GM12875 (cell line): ENCODE data around the gene MYZAP.

Experiments used
- H3K4me3 ChIP-seq: one replicate; pipeline ENCODE4 v1.5.1; 2011; ENCODE audit warnings: low read depth, low read length, control low read depth
- CTCF ChIP-seq: IDR thresholded peaks from 2 replicates; pipeline ENCODE4 v1.5.1; 2011; ENCODE audit warnings: low read depth, mild to moderate bottlenecking, control low read depth, inconsistent platforms, low read length, moderate library complexity, borderline replicate concordance; ENCODE audit not compliant: insufficient read depth

Gene MYZAP

GRCh38 chr15:57554063-57554811 is 37.5 kb upstream of the MYZAP start:
- H3K4me3 ChIP-seq, result no peak overlapping the region
- no peak for TF ChIP-seq CTCF

- no peak for TF ChIP-seq CTCF
- no peak overlapping the region for H3K4me3 ChIP-seq
These were observed 36.9 kb upstream of the MYZAP start for GRCh38 chr15:57554812-57555179.

GRCh38 chr15:57555270-57555669 is 36.4 kb upstream of the MYZAP start:
- no peak for TF ChIP-seq CTCF
- no peak overlapping the region for H3K4me3 ChIP-seq

- no peak overlapping the region for H3K4me3 ChIP-seq
- no peak for TF ChIP-seq CTCF
These were observed 35.7 kb upstream of the MYZAP start for GRCh38 chr15:57556040-57556439.

- TF ChIP-seq CTCF, result no peak
- no peak overlapping the region for H3K4me3 ChIP-seq
These were observed 34.4 kb upstream of the MYZAP start for GRCh38 chr15:57557267-57557666.

- no peak overlapping the region for H3K4me3 ChIP-seq
- no peak for TF ChIP-seq CTCF
These were observed 33.9 kb upstream of the MYZAP start for GRCh38 chr15:57557810-57558209.

GRCh38 chr15:57559875-57560274 is 31.8 kb upstream of the MYZAP start:
- peak; percentile 88 for TF ChIP-seq CTCF
- H3K4me3 ChIP-seq, result no peak overlapping the region
